Head of caudate nucleus (tissue), 42 donors: ENCODE data around the gene DNM3.

Experiments used
- DNase-seq, 42 donors: peaks; one replicate each; pipeline versions ENCODE4 v3.0.0 to v3.0.0-alpha.2; 2020 to 2021; ENCODE audit warnings: mixed read lengths in 7 of 42
- intact Hi-C: fragments of 100-400 bp; cut with DNase I; formaldehyde crosslinking; loops from one replicate; pipeline ENCODE4 v1.15.0; 2022

Gene DNM3

DNA sequence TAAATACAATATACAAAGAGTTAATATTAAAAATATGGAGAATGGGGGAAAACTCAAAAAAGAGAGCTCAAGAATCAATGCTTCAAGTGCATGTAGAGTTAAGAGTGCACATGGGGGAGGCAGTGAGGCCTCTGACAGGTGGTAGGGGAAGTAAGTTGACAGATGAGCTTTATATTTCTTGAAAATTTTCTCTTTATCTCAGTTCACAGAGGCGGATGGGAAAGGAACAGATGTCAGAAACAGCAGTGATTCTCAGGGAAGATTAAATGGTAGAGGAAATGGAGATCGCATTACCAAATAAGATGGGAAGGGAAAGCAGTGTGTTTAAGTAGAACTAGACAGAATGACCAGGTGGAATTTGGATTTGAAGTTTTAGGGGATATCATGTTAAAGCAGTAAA lies 379.1 kb downstream of the DNM3 start:
- DNase-seq = peak in 17 of 42 donors; percentile 4 to 71 (median 27)
- intact Hi-C loops = no loop called here

- intact Hi-C loops = no loop called here
- no peak for DNase-seq
Observed at GRCh38 chr1:172221436-172221835, 380.1 kb downstream of the DNM3 start.

DNA sequence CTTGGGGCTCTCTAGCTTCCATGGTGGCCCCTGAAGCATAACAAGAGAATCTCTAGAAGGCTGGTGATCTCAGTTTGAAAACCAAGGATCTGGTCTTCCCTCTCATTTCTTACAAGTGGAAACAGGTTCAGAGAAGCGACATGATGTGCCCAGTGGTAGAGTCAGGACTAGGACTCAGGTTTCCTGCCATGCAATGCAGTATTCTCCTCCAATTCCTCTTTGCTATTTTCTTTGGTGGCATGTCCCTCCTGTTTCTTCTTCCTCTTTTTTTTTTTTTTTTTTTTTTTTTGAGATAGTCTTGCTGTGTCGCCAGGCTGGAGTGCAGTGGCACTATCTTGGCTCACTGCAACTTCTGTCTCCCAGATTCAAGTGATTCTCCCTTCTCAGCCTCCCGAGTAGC lies 383.6 kb downstream of the DNM3 start:
- intact Hi-C loops = no loop called here
- no peak for DNase-seq

GRCh38 chr1:172229942-172230341 lies 388.6 kb downstream of the DNM3 start:
- intact Hi-C loops = no loop called here
- DNase-seq = no peak

DNA sequence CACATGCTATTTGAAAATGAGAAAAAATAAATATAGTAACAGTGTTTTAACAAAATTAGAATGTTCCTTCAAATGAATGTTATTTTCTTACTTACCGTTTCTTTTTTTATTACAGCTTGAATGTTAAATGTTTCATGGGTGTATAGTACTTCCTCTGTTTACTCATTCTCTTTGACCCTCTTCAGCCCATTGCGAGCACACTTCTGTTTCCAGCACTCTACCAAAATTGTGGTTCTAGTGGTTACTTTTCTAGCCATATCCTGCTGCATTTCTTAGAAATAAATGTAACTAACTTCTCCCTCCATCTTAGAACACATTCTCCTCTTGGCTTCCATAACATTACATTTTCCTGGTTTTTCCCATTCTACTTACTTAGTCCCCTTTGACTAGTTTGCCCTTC lies 389.2 kb downstream of the DNM3 start:
- intact Hi-C loops = no loop called here
- DNase-seq = no peak

DNA sequence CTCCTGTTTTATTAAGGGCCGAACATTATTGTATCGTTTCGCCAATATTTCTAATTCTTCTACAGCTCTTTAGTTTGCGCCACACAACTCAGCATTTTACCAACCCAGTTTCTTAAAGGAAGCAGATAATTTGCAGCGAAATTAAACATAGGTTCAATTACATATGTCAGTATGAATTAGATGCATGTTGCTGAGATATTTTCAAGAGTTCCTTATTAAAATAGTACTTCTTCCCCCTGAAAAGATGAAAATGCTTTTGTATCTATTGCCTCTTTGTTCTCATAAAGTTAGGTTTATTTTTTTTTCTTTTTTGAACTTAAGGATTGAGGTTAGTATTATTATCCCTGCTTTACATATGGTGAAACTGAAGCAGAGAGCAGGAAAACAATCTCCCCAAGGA lies 395.7 kb downstream of the DNM3 start:
- intact Hi-C loops = no loop called here
- no peak for DNase-seq

DNA sequence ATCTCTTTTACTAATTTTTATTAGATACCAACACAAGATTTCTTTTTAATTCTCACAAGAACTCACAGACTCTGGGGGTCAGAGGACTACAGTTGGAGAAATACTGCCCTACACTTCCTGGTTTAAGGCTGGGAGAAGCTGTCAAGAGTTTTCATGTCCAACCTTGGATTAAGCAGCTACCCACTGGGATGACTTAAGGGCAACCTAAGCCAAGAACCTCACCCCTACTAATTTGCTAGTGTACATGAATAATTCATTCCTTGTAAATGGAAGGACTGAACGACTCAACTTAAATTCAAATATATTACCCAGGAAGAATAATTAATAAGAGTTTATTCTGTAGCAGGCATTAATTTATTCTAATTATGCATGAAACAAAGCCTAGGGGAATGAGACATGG lies 396.9 kb downstream of the DNM3 start:
- DNase-seq = no peak
- intact Hi-C loops = no loop called here

- DNase-seq = no peak
Observed at GRCh38 chr1:172238965-172239364, 397.7 kb downstream of the DNM3 start.

DNA sequence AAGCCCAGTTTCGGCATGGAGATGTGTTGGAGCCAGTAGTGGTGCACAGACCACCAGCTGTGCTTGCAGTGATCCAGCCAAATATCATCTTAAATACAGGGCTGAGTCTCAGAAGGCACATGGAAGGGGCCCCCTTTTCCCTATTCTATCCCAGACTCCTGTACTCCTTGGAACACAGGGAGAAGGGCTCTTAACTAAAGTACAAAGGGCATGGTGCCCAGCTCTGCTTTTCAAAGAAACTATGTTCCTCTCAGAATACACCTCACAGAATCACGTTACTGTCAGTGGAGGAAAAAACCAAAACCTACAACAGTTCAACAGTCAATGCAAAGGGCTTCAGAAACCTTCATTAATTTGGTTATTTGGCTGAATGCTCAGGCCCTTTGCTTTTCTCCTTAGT lies 398.6 kb downstream of the DNM3 start:
- DNase-seq = peak in 4 of 42 donors; percentile 4 to 43 (median 20)

More at GRCh38 chr1:172238965-172239364, 397.7 kb downstream of the DNM3 start:
- intact Hi-C loops = no loop called here

DNA sequence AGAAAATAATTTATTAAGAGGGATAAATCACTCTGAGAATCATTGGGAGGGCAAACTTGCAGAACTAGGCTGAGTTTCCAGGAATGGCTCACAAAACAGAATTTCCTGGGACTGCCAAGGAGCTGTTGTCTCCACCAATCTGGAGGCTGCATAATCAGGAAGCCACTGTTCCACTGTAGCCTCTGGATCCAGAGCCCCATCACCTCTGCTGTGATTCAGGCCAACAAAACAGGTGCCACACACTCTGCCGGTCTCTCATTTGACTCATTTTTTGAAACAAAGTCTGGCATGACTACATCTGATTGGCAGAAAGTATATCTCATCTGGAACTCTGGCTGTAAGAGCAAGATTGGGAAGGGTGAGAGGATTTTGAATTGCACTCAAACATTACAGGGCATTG lies 400.2 kb downstream of the DNM3 start:
- no peak for DNase-seq
- intact Hi-C loops = no loop called here

More for the DNA sequence above, 398.6 kb downstream of the DNM3 start:
- intact Hi-C loops = no loop called here

GRCh38 chr1:172244865-172245264 lies 403.6 kb downstream of the DNM3 start:
- DNase-seq = no peak
- intact Hi-C loops = no loop called here

GRCh38 chr1:172245788-172246187 lies 404.5 kb downstream of the DNM3 start:
- intact Hi-C loops = no loop called here
- DNase-seq = no peak

DNA sequence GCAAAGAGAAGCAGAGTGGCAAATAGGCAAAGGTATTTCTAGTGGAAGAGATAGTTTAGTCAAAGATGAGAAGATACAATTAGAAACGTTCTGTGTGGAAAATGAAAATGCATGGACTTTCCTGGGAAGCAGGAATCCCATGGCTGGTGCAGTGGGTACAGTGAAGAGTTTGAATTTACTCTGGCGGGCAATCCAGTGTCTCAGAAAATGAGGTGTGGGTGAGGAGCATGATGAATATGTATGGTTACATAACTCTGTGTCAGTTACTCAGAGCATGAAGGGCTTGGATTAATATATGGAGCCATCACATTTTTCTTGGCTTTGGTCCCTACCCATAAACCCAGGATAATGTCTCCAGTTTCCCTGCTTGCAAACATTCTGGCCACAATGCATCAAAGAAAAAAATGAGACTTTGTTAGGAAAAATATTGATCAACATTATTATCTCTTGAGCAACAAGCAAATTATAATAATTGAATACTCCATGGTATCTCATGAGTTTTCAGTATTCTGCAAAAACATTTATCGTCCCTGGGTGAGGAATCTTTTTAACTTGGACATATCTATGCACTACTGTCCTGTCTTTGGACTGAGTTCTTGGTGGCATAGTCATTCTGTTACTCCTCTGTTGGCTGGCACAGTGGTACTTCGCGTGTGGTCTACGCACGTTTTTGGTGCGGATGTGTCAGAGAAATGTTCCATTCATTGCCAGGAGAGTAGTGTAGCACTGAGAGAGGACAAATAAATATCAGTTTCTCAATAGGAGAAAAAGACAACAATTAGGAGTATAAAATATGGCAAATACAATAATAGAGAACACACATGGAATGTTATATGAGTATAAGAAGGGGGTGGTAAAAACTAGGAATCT lies 405.5 kb downstream of the DNM3 start:
- intact Hi-C loops = no loop called here
- DNase-seq = peak in 8 of 42 donors; percentile 6 to 51 (median 11)

DNA sequence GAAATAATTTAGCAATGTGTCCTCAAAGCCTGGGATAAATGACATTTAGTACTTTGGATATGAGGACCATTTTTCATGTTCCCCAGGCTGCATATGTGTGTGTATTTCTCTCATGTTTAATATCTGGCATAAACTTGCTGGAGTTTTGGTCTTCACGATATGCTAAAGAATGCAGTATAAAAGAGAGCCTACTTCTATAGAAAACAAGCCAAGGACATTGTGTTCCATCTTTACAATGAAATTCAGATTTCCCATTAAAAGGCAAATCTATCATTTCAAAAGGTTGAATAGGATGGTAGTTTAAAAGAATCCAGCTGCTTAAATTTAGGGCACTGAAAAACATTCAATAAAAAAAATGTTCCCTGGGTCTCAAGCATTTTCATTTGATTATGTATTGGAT lies 410.2 kb downstream of the DNM3 start:
- intact Hi-C loops = no loop called here
- no peak for DNase-seq

DNA sequence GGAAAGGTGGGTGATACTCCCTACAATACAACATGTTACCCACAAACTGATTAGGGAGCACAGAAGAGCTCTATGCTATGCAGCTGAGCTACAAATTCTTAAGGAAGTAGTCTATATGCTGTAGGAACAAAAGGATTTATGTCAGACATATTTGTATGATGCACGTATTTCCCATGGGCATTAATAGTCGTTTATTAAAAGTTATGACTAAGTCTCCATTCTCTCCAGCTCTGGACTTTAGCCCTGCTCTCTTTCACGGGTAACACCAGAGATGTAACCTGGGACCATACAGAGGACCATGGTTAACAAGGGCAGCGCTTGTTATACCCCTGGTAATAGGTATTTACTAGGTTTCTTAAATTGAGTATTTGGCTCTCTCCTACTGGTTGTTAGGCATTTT lies 411.0 kb downstream of the DNM3 start:
- intact Hi-C loops = no loop called here
- DNase-seq = no peak

DNA sequence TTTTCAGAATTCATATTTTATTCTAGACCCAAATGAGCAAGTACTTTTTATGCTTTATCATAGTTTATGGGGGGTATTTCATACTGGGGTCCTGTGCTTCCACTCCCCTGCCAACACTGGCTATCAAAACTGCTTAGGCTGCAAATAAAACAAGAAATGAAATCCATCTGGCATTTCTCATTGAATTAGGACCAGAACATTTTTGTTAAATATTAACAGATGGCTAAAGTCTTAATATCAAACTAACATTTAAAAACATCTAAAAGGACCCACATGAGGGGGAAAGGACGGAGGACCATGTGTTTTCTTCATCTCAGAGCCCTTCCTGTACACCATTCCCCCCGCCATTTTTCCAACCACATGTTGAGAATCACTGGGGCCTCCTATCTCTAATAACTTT lies 411.7 kb downstream of the DNM3 start:
- intact Hi-C loops = no loop called here
- no peak for DNase-seq

DNA sequence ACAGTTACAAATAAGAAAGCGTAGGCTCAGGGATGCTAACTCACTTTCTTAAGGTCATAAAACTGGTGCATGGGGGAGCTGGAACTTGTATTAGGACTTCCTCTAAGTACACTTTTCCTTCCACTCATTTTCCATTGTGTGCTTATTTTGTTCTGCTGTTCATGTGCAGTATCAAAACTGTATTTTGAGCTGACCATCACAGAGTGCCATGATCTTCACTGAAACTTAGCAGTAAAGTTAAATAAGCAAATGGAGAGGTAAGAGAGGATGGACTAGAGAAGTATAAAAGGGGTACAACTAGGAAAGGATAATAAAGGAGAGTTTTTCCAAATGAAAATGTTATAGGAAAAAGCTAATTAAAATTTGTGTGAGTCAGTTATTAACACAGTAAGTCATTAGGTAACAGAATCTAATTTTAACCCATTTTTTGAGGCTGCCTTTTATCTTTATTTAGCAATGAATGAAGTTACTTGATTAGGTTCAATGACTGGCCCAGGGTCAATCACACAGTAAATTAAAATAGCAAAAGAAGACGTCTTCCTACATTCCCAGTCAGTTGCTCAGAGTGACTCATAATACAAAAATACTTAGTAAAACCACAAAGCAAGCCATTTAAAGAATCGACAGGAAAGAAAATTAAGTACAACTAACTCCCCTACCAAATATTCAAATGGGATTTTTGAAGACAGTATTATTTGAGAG lies 413.4 kb downstream of the DNM3 start:
- intact Hi-C loops = no loop called here

GRCh38 chr1:172255223-172255560 lies 413.9 kb downstream of the DNM3 start:
- intact Hi-C loops = no loop called here

More for the DNA sequence above, 413.4 kb downstream of the DNM3 start:
- no peak for DNase-seq

GRCh38 chr1:172265905-172266304 lies 424.6 kb downstream of the DNM3 start:
- intact Hi-C loops = no loop called here
- DNase-seq = no peak

More at GRCh38 chr1:172255223-172255560, 413.9 kb downstream of the DNM3 start:
- DNase-seq = no peak

DNA sequence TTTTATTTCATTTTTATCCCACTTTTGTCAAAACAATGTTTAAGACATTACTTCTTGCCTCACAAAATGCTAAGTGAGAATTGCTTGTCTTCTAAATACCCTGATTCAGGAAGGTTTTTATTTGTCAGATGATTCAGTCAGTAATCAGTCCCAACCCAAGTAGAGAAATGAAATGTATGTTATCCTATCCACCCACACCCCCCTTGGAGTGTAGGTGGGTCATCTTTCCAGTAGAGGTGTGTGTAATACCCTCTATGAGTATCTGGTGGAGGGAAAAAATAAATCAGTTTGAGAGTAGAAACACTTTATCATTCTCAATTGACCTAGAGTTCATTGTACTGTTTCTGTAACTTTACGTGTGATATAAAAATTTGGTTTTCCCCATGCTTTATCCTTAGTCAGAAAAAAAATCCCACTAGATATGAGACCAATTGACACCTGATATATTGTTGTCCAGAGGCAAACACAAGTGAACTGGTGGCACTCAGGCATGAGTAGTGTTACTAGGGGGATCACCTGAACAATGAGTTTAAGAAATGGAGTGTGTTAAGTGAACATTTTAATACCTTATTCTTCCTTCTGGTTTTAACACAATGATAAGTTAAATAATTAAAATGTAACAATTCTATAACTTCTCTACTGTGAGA lies 425.4 kb downstream of the DNM3 start:
- intact Hi-C loops = no loop called here
- no peak for DNase-seq
